HFF-Myc (cell line): ENCODE measurements around the gene TARBP2.

ENCODE experiments used
- DNase-seq: peaks from one replicate; pipeline ENCODE4 v3.0.0-alpha.2; 2011; ENCODE audit warnings: low read depth; ENCODE audit errors: extremely low read depth
- H3K4me3 ChIP-seq: replicated peaks from 2 replicates; pipeline ENCODE4 v1.5.1; 2011; ENCODE audit warnings: low read depth, mild to moderate bottlenecking, control low read depth, low read length
- CTCF ChIP-seq: IDR thresholded peaks from 2 replicates; pipeline ENCODE4 v1.5.1; 2012; ENCODE audit warnings: mild to moderate bottlenecking, low read depth, low read length, control low read depth; ENCODE audit errors: missing control alignments

TARBP2 gene

GRCh38 chr12:53510181-53510812 is 9.2 kb downstream of the TARBP2 start:
- TF ChIP-seq CTCF, result no peak
- no peak for DNase-seq
- H3K4me3 ChIP-seq, result no peak overlapping the region

- no peak for TF ChIP-seq CTCF
- DNase-seq, result no peak
- H3K4me3 ChIP-seq, result no peak overlapping the region
Observed at GRCh38 chr12:53513712-53514410, 12.8 kb downstream of the TARBP2 start.

DNA sequence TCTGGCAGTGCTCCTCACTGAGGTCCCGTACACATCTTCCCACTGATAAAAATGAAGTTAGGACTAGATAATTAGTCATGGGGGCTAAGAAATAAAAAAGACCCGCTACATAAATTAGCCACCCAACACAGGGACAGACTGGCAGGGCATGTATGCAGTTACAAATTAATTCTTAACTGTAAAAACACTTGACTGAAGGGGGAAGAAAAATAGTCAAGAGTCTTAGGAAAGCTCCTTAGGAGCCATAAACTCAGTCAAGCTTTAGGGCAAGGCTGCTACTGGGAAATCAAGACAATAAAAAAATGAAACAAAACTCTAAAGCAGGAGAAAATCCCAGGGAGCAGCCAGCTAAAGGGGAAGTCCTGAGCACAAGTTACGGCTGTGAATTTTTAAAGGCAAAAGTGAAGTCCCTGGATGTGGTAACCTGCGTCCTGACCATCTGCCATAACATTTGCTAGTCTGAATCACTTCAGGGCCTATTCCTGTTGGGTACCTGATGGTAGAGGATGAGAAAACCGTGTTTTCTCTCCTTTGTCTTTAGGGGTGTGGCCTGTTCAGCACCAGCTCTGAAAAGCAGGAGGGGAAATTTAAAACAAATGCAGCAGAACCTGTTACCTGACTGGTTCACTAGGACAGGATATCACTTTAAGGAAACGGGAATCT is 13.7 kb downstream of the TARBP2 start:
- no peak for DNase-seq
- TF ChIP-seq CTCF, result no peak
- no peak overlapping the region for H3K4me3 ChIP-seq

GRCh38 chr12:53515291-53515680 is 14.2 kb downstream of the TARBP2 start:
- no peak for DNase-seq
- no peak for TF ChIP-seq CTCF
- no peak overlapping the region for H3K4me3 ChIP-seq

- DNase-seq, result no peak
- H3K4me3 ChIP-seq, result no peak overlapping the region
- no peak for TF ChIP-seq CTCF
Observed at GRCh38 chr12:53516758-53517455, 15.8 kb downstream of the TARBP2 start.

DNA sequence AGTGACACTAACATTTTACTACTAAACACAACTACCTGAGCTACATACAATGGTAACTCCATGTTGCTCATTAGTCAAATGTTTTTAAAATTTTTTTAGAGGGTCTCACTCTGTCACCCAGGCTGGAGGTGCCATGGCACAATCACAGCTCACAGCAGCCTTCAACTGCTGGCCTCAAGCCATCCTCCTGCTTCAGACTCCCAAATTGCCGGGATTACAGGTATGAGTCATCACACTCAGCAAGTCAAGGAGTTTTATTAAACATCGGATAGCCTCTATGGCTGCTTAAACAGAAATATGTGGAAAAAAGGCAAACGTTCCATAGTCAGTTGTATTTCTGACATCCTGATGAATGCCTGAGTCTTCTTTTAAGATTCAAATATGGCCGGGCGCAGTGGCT is 17.3 kb downstream of the TARBP2 start:
- no peak for DNase-seq
- no peak for TF ChIP-seq CTCF
- no peak overlapping the region for H3K4me3 ChIP-seq
